GM12892 (cell line): ENCODE data around the gene IL21R.

ENCODE experiments used
- POLR2A ChIP-seq: IDR thresholded peaks from 2 replicates; pipeline ENCODE4 v1.6.1; 2011; ENCODE audit warnings: low read depth, low read length, control low read depth
- POLR2AphosphoS5 ChIP-seq: IDR thresholded peaks from 2 replicates; pipeline ENCODE4 v1.6.1; 2011; ENCODE audit warnings: low read depth, low read length, control low read depth

DNA sequence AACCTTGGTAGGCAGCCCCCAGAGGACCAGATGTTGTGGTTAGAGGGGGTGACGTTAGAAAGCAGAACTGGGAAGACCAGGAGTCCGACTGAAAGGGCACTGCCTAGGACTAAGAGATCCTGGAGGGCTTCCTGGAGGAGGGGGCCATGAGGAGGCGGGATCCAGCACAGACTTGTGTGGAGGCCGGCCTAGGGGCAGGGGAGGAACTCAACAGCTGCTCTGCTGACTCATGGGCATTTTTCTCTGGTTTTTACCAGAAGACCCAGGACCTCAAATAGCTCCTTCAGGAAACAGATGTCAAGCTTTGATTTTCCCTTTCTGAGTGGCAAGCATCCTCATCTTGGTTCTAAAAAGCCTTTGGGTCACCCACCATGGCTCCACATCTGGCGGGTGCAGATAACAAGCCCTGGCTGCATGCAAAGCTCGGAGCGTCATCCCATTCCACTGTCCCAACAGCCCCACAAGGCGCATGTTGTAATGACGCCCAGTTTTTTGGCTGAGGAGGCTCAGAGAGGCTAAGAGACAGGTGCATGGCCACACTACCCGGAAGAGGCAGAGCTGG lies 29.0 kb downstream of the IL21R start:
- TF ChIP-seq POLR2AphosphoS5 (peak; percentile 71; the same call in 1 of the 2 replicates), POLR2A (peak; percentile 36; the same call in 1 of the 2 replicates)
